A204.1 (cell line): ENCODE measurements around the gene OR8K1.

Experiments
- FAIRE-seq: peaks from 2 replicates; lab custom pipeline; 2012; peaks lifted over from hg19 to GRCh38; lab: Jason Lieb, UNC

OR8K1 gene

GRCh38 chr11:56345739-56346138, at the start of gene OR8K1:
Gene OR8K1 (plus strand): TSS chr11:56346039. CDS start chr11:56346039, 0 bp downstream.
- no peak for FAIRE-seq

GRCh38 chr11:56296898-56297297, 48.9 kb upstream of the OR8K1 start:
- no peak for FAIRE-seq

- no peak for FAIRE-seq
Observed at GRCh38 chr11:56307836-56308235, 38.0 kb upstream of the OR8K1 start.

- FAIRE-seq = no peak
Observed at GRCh38 chr11:56314844-56315243, 31.0 kb upstream of the OR8K1 start, which contains the start of gene OR8K3. Gene OR8K3 (plus strand): TSS chr11:56315144. CDS start chr11:56318307, 3,163 bp downstream.

- FAIRE-seq = no peak
Observed at GRCh38 chr11:56331861-56332491, 13.9 kb upstream of the OR8K1 start.

GRCh38 chr11:56333156-56333555, 12.7 kb upstream of the OR8K1 start:
- no peak for FAIRE-seq

- FAIRE-seq = no peak
Observed at GRCh38 chr11:56340289-56340688, 5.5 kb upstream of the OR8K1 start.

GRCh38 chr11:56353991-56354390, 8.2 kb downstream of the OR8K1 start, which contains the start of gene OR8J1:
Gene OR8J1 (plus strand): TSS chr11:56354291. CDS start chr11:56360247, 5,956 bp downstream.
- no peak for FAIRE-seq

- no peak for FAIRE-seq
Observed at GRCh38 chr11:56375324-56375723, 29.5 kb downstream of the OR8K1 start, which contains the start of gene OR8U1. Gene OR8U1 (plus strand): TSS chr11:56375624. CDS start chr11:56375624, 0 bp downstream.

- no peak for FAIRE-seq
Observed at GRCh38 chr11:56380120-56380519, 34.3 kb downstream of the OR8K1 start.

GRCh38 chr11:56394381-56394780, 48.5 kb downstream of the OR8K1 start:
- no peak for FAIRE-seq

- FAIRE-seq = no peak
Observed at GRCh38 chr11:56396047-56396446, 50.2 kb downstream of the OR8K1 start.
